Measurements from ENCODE around the gene ATP9A.

DNA sequence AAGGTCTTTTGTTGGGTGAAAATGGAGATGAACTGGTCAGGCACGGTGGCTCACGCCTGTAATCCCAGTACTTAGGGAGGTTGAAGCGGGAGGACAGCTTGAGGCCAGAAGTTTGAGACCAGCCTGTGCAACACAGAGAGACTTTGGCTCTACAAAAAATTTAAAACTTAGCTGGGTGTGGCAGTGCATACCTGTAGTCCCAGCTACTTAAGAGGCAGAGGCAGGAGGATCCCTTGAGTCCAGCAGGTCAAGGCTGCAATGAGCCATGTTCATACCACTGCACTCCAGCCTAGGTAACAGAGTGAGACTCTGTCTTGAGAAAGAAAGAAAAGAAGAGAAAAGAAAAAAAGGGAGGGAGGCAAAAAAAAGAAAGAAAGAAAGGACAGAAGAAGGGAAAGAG is 134.8 kb downstream of the ATP9A start:
- TF ChIP-seq POLR2A (IDR thresholded peaks at IDR 0.05): no peak
- TF ChIP-seq, protein P1, sequence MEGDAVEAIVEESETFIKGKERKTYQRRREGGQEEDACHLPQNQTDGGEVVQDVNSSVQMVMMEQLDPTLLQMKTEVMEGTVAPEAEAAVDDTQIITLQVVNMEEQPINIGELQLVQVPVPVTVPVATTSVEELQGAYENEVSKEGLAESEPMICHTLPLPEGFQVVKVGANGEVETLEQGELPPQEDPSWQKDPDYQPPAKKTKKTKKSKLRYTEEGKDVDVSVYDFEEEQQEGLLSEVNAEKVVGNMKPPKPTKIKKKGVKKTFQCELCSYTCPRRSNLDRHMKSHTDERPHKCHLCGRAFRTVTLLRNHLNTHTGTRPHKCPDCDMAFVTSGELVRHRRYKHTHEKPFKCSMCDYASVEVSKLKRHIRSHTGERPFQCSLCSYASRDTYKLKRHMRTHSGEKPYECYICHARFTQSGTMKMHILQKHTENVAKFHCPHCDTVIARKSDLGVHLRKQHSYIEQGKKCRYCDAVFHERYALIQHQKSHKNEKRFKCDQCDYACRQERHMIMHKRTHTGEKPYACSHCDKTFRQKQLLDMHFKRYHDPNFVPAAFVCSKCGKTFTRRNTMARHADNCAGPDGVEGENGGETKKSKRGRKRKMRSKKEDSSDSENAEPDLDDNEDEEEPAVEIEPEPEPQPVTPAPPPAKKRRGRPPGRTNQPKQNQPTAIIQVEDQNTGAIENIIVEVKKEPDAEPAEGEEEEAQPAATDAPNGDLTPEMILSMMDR (IDR thresholded peaks at IDR 0.05): no peak

Data from body of pancreas (tissue), 4 donors.